Measurements from ENCODE around the gene C12orf43. TPM values are rescaled to one million over a fixed set of nuclear protein-coding genes. Genes with fewer than 3 reads are reported as not detected.

Gene C12orf43
- total RNA-seq, 2 donors from 2014 or later: 12.3 to 12.7 TPM

DNA sequence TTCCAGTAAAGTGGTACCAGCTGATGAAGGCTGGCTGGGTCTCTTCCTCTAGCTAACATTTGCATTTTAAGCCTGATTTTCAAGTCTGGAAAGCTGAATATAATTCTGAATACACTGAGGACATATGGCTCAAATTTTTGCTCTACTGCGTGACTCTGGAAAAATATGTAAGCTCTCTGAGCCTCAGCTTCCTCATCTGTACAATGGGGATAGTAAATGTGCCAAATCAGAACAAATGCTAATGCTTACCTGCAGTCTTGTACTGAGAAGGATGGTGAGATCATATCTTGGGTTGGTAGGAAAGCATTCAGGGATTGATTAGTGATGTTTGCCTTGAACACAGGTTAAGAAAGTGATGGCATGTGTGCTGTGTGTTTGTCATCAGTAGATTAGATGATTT, 23.3 kb downstream of the C12orf43 start:
- H3K9me3 ChIP-seq: no peaks in the 10 kb centered on the region
- no peak overlapping the region for H3K27ac ChIP-seq
- TF ChIP-seq CTCF (IDR thresholded peaks at IDR 0.05): no peak
- no peaks in the 10 kb centered on the region for H3K36me3 ChIP-seq
- ATAC-seq (ENCODE audit: insufficient number of reproducible peaks, low FRiP score, low read depth) (no peak), DNase-seq (ENCODE audit: low spot score) (no peak)
- no peak overlapping the region for H3K4me3 ChIP-seq
- no peaks in the 10 kb centered on the region for H3K27me3 ChIP-seq (replicated peaks; ENCODE audit: insufficient read depth)
- H3K4me1 ChIP-seq (ENCODE audit: control insufficient read depth in 1 of 2, low read depth in 2 of 2): no peaks in the 10 kb centered on the region

DNA sequence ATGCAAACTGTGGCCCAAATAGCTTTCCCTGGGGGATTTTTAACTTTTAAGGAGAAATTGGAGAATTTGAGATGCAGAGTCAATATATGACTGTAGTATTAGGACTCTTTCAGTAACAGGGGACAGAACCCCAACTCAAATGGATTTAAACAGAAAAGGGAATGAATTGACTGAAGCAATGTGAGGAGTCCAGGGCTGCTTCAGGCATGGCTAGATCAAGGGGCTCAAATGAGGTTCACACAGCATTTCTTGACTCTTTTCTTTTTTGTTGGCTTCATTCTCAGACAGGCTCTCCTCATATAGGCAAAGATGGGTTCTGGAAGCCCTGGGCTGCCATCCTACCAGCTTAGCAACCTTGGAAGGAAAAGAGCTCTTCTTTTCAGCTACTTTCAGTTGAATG, 24.3 kb downstream of the C12orf43 start:
- H3K36me3 ChIP-seq: no peaks in the 10 kb centered on the region
- no peak for ATAC-seq (ENCODE audit: insufficient number of reproducible peaks, low FRiP score, low read depth)
- H3K4me1 ChIP-seq (ENCODE audit: control insufficient read depth in 1 of 2, low read depth in 2 of 2): no peaks in the 10 kb centered on the region
- H3K4me3 ChIP-seq: no peak overlapping the region
- H3K27me3 ChIP-seq (replicated peaks; ENCODE audit: insufficient read depth): no peaks in the 10 kb centered on the region
- no peak overlapping the region for H3K27ac ChIP-seq
- TF ChIP-seq CTCF (IDR thresholded peaks at IDR 0.05): no peak
- no peaks in the 10 kb centered on the region for H3K9me3 ChIP-seq
- DNase-seq (ENCODE audit: low spot score): no peak

- TF ChIP-seq CTCF (IDR thresholded peaks at IDR 0.05): no peak
- no peak overlapping the region for H3K4me3 ChIP-seq
- DNase-seq (ENCODE audit: low spot score): no peak
- H3K4me1 ChIP-seq (ENCODE audit: control insufficient read depth in 1 of 2, low read depth in 2 of 2): no peaks in the 10 kb centered on the region
- no peaks in the 10 kb centered on the region for H3K36me3 ChIP-seq
- no peak for ATAC-seq (ENCODE audit: insufficient number of reproducible peaks, low FRiP score, low read depth)
- no peak overlapping the region for H3K27ac ChIP-seq
- no peaks in the 10 kb centered on the region for H3K9me3 ChIP-seq
- no peaks in the 10 kb centered on the region for H3K27me3 ChIP-seq (replicated peaks; ENCODE audit: insufficient read depth)
These were observed 25.7 kb downstream of the C12orf43 start for GRCh38 chr12:120990487-120991055.

DNA sequence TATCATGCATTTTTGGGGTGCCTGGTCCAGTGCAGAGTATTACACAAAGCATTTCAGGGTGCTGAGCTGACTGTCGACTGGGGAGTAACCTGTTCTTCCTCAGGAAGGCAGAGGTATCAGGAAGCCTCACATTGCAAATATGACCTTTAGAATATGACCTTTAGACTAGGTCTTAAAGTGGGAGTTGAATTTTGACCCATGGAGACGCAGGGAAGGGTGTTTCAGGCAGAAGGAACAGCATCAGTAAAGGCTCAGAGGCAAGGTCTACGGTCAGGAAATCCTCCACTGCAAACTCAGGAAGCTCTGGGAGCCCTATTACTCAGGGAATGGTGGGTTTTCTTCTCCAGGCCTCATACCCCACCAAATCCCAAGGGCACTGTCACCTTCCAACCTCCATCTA, 26.6 kb downstream of the C12orf43 start:
- Histone ChIP-seq H3K9me3 (no peaks in the 10 kb centered on the region), H3K27ac (no peak overlapping the region), H3K27me3 (replicated peaks; ENCODE audit: insufficient read depth) (no peaks in the 10 kb centered on the region), H3K4me1 (ENCODE audit: control insufficient read depth in 1 of 2, low read depth in 2 of 2) (no peaks in the 10 kb centered on the region), H3K4me3 (no peak overlapping the region), H3K36me3 (no peaks in the 10 kb centered on the region)
- DNase-seq (ENCODE audit: low spot score) (no peak), ATAC-seq (ENCODE audit: insufficient number of reproducible peaks, low FRiP score, low read depth) (no peak)
- TF ChIP-seq CTCF (IDR thresholded peaks at IDR 0.05): no peak

- Histone ChIP-seq H3K4me1 (ENCODE audit: control insufficient read depth in 1 of 2, low read depth in 2 of 2) (no peaks in the 10 kb centered on the region), H3K9me3 (no peaks in the 10 kb centered on the region), H3K27ac (no peak overlapping the region), H3K27me3 (replicated peaks; ENCODE audit: insufficient read depth) (no peaks in the 10 kb centered on the region), H3K4me3 (no peak overlapping the region), H3K36me3 (no peaks in the 10 kb centered on the region)
- no peak for TF ChIP-seq CTCF (IDR thresholded peaks at IDR 0.05)
- no peak for ATAC-seq (ENCODE audit: insufficient number of reproducible peaks, low FRiP score, low read depth)
- DNase-seq (ENCODE audit: low spot score): no peak
These were observed 27.6 kb downstream of the C12orf43 start for GRCh38 chr12:120988658-120989057.

Data from thoracic aorta (tissue), 2 donors.